HepG2 (cell line): ENCODE measurements around the gene NLRC5. TPM values are rescaled to one million over a fixed set of nuclear protein-coding genes. Genes with fewer than 3 reads are reported as not detected.

ENCODE experiments used
- EHMT2 ChIP-seq: fragments of 200-600 bp; sonication (generic); IDR thresholded peaks from 2 replicates; pipeline ENCODE4 v1.7.0; 2017; ENCODE audit warnings: antibody characterized with exemption, low read depth, low read length, borderline replicate concordance
- NR2F1 ChIP-seq, 2 experiments: fragments of 450-650 bp in 1 of 2; formaldehyde crosslinking in 1 of 2; IDR thresholded peaks; 2 replicates each; pipeline versions ENCODE4 v1.5.0 to v1.6.1; 2016 to 2020; ENCODE audit warnings: mild to moderate bottlenecking in 1 of 2, missing compliant biosample characterization in 1 of 2, missing genetic modification reagents in 1 of 2, moderate library complexity in 1 of 2
- SMYD3 ChIP-seq: sonication (generic); formaldehyde crosslinking; IDR thresholded peaks from 2 replicates; pipeline ENCODE4 v1.8.1; 2023; ENCODE audit warnings: mild to moderate bottlenecking, missing genetic modification reagents
- TCF7 ChIP-seq: sonication (generic); IDR thresholded peaks from 2 replicates; pipeline ENCODE4 v1.6.1; 2016; ENCODE audit warnings: antibody characterized with exemption, low read depth
- ZNF547 ChIP-seq: sonication (generic); formaldehyde crosslinking; IDR thresholded peaks from 2 replicates; pipeline ENCODE4 v1.5.1; 2020; ENCODE audit warnings: mild to moderate bottlenecking, missing genetic modification reagents
- ZNF800 ChIP-seq: sonication (generic); formaldehyde crosslinking; IDR thresholded peaks from 2 replicates; pipeline ENCODE4 v1.4.0; 2020; ENCODE audit warnings: missing genetic modification reagents
- polyA plus RNA-seq, 8 experiments: library from polyadenylated mRNA; depleted of rRNA in 3 of 8; stranded (reverse) in 7 of 8; unstranded in 1 of 8; fragments of >200 nt; fragmentation: Illumina TruSeq in 4 of 8; extraction: Trizol in 4 of 8; gene quantifications; 2 replicates each; pipeline versions ENCODE4 v1.2.1 to v1.2.3, GENCODE V29; 2011 to 2016; ENCODE audit warnings: low read depth in 4 of 8, missing spikeins in 1 of 8, mixed read lengths in 1 of 8; ENCODE audit not compliant: insufficient read depth in 1 of 8
- total RNA-seq, 5 experiments: library from RNA; depleted of rRNA; stranded (reverse); fragments of >200 nt; fragmentation: Illumina TruSeq; extraction: Trizol; gene quantifications; 2 replicates each; pipeline ENCODE4 v1.2.3, GENCODE V29; 2016; ENCODE audit warnings: low read depth in 1 of 5
- TF ChIP-seq, protein P1 (sequence below): sonication (generic); formaldehyde crosslinking; IDR thresholded peaks from 2 replicates; pipeline ENCODE4 v1.4.0; 2020; ENCODE audit warnings: mild to moderate bottlenecking, missing genetic modification reagents
- TF ChIP-seq, protein P2 (sequence below): sonication (generic); formaldehyde crosslinking; IDR thresholded peaks from 2 replicates; pipeline ENCODE4 v1.5.0; 2020; ENCODE audit warnings: missing genetic modification reagents
- TF ChIP-seq, protein P3 (sequence below): sonication (generic); formaldehyde crosslinking; IDR thresholded peaks from 2 replicates; pipeline ENCODE4 v1.5.0; 2020; ENCODE audit warnings: mild to moderate bottlenecking, missing genetic modification reagents, borderline replicate concordance

The NLRC5 gene
- total and polyA plus RNA-seq, 2 of the 13 experiments (the other 11 are each of a cell fraction or from before 2014, with no cell fraction given): 6.3 to 12.7 TPM

GRCh38 chr16:56980792-56981724, 8.3 kb upstream of the NLRC5 start (continued):
- TF ChIP-seq, protein P1, sequence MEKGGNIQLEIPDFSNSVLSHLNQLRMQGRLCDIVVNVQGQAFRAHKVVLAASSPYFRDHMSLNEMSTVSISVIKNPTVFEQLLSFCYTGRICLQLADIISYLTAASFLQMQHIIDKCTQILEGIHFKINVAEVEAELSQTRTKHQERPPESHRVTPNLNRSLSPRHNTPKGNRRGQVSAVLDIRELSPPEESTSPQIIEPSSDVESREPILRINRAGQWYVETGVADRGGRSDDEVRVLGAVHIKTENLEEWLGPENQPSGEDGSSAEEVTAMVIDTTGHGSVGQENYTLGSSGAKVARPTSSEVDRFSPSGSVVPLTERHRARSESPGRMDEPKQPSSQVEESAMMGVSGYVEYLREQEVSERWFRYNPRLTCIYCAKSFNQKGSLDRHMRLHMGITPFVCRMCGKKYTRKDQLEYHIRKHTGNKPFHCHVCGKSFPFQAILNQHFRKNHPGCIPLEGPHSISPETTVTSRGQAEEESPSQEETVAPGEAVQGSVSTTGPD (CRISPR knock-in tag): no peak
- TF ChIP-seq SMYD3 (CRISPR knock-in tag) (no peak), ZNF800 (CRISPR knock-in tag) (no peak), EHMT2 (no peak), TCF7 (no peak), NR2F1 (CRISPR knock-in tag; IDR thresholded peaks at IDR 0.05) (no peak), ZNF547 (CRISPR knock-in tag) (no peak)
- TF ChIP-seq, protein P2, sequence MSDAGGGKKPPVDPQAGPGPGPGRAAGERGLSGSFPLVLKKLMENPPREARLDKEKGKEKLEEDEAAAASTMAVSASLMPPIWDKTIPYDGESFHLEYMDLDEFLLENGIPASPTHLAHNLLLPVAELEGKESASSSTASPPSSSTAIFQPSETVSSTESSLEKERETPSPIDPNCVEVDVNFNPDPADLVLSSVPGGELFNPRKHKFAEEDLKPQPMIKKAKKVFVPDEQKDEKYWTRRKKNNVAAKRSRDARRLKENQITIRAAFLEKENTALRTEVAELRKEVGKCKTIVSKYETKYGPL: no peak
- TF ChIP-seq, protein P3, sequence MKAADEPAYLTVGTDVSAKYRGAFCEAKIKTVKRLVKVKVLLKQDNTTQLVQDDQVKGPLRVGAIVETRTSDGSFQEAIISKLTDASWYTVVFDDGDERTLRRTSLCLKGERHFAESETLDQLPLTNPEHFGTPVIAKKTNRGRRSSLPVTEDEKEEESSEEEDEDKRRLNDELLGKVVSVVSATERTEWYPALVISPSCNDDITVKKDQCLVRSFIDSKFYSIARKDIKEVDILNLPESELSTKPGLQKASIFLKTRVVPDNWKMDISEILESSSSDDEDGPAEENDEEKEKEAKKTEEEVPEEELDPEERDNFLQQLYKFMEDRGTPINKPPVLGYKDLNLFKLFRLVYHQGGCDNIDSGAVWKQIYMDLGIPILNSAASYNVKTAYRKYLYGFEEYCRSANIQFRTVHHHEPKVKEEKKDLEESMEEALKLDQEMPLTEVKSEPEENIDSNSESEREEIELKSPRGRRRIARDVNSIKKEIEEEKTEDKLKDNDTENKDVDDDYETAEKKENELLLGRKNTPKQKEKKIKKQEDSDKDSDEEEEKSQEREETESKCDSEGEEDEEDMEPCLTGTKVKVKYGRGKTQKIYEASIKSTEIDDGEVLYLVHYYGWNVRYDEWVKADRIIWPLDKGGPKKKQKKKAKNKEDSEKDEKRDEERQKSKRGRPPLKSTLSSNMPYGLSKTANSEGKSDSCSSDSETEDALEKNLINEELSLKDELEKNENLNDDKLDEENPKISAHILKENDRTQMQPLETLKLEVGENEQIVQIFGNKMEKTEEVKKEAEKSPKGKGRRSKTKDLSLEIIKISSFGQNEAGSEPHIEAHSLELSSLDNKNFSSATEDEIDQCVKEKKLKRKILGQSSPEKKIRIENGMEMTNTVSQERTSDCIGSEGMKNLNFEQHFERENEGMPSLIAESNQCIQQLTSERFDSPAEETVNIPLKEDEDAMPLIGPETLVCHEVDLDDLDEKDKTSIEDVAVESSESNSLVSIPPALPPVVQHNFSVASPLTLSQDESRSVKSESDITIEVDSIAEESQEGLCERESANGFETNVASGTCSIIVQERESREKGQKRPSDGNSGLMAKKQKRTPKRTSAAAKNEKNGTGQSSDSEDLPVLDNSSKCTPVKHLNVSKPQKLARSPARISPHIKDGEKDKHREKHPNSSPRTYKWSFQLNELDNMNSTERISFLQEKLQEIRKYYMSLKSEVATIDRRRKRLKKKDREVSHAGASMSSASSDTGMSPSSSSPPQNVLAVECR (CRISPR knock-in tag): no peak
